ENCODE data around the gene KCNH2. TPM values are rescaled to one million over a fixed set of nuclear protein-coding genes. Genes with fewer than 3 reads are reported as not detected.

KCNH2 gene
- total RNA-seq, 1 experiment from 2014 or later, result 1.8 TPM

- TF ChIP-seq POLR2AphosphoS5 (IDR thresholded peaks at IDR 0.05; ENCODE audit: low read depth, low read length), result no peak
- no peak for TF ChIP-seq CTCF (IDR thresholded peaks at IDR 0.05)
- no peak for TF ChIP-seq TCF7L2 (IDR thresholded peaks at IDR 0.05; ENCODE audit: low read depth, low read length)
- TF ChIP-seq REST (IDR thresholded peaks at IDR 0.05; ENCODE audit: insufficient read depth in 1 of 2, low read depth in 2 of 2, low read length in 1 of 2), result 0 out of 4 replicates have a peak, but pooled peaks of 1 of the 2 experiments have one; percentile 47
- TF ChIP-seq SIN3A (IDR thresholded peaks at IDR 0.05; ENCODE audit: borderline replicate concordance, insufficient read depth, low read depth, low read length), result no peak
- Histone ChIP-seq H3K36me3 (ENCODE audit: control insufficient read depth, insufficient read depth, low read length) (no peaks in the 10 kb centered on the region), H3K4me3 (ENCODE audit: low read depth in 2 of 2, low read length in 2 of 2) (no peak overlapping the region), H3K9me3 (ENCODE audit: control insufficient read depth, insufficient read depth, low read depth, low read length) (no peaks in the 10 kb centered on the region), H3K4me1 (ENCODE audit: control insufficient read depth, insufficient read depth, low read length) (peaks cover 8% of the 10 kb centered on the region; the same call in 1 of the 2 replicates), H3K27me3 (ENCODE audit: control insufficient read depth, insufficient read depth, low read length) (no peaks in the 10 kb centered on the region), H3K27ac (ENCODE audit: low read length) (no peak overlapping the region)
- ATAC-seq, result peak; percentile 8; the same call in 1 of the 2 replicates
- ChIA-PET CTCF (interaction anchor here (0.7 to 2.6 kb wide), 6 partner anchors 9 to 59 kb away, joined by 3 to 11 read pairs (median 4); no protein-coding TSS in a partner anchor), POLR2A (interaction anchor here (0.6 kb wide), 1 partner anchor 9 kb away, joined by 4 read pairs; the partner anchor contains the start of gene ABCB8)
- DNase-seq (ENCODE audit: low read depth, low spot score), result no peak
- BruUV-seq (replicated peaks), result no TSS peak
- intact Hi-C loops (cut with micrococcal nuclease; ENCODE audit: unreplicated experiment), result loop anchor here (5.0 kb wide), 1 partner anchor 57 kb away; no protein-coding TSS in a partner anchor
- in situ Hi-C loops (cut with HindIII; ENCODE audit: low pct_unique_long_range_greater_than_20kb, low sequenced_read_pairs), result no loop called here
Observed at GRCh38 chr7:151019130-151019447, 41.0 kb upstream of the KCNH2 start.

- ChIA-PET POLR2A (no interaction called here), CTCF (interaction anchor here (0.7 to 2.6 kb wide), 8 partner anchors 8 to 59 kb away, joined by 3 to 12 read pairs (median 4); partner anchors contain the start of gene ABCB8)
- Histone ChIP-seq H3K27ac (ENCODE audit: low read length) (no peak overlapping the region), H3K36me3 (ENCODE audit: control insufficient read depth, insufficient read depth, low read length) (no peaks in the 10 kb centered on the region), H3K4me1 (ENCODE audit: control insufficient read depth, insufficient read depth, low read length) (peaks cover 8% of the 10 kb centered on the region; the same call in 1 of the 2 replicates), H3K4me3 (ENCODE audit: low read depth in 2 of 2, low read length in 2 of 2) (peak overlapping the region; percentile 1 to 52; a peak in 2 of 4 replicates), H3K9me3 (ENCODE audit: control insufficient read depth, insufficient read depth, low read depth, low read length) (no peaks in the 10 kb centered on the region), H3K27me3 (ENCODE audit: control insufficient read depth, insufficient read depth, low read length) (no peaks in the 10 kb centered on the region)
- BruUV-seq (replicated peaks), result no TSS peak
- in situ Hi-C loops (cut with HindIII; ENCODE audit: low pct_unique_long_range_greater_than_20kb, low sequenced_read_pairs) (no loop called here), intact Hi-C loops (cut with micrococcal nuclease; ENCODE audit: unreplicated experiment) (loop anchor here (5.0 kb wide), 1 partner anchor 56 kb away; no protein-coding TSS in a partner anchor)
- TF ChIP-seq POLR2AphosphoS5 (IDR thresholded peaks at IDR 0.05; ENCODE audit: low read depth, low read length) (no peak), CTCF (IDR thresholded peaks at IDR 0.05) (no peak; the same call in none of the 2 replicates), REST (IDR thresholded peaks at IDR 0.05; ENCODE audit: insufficient read depth in 1 of 2, low read depth in 2 of 2, low read length in 1 of 2) (no peak), TCF7L2 (IDR thresholded peaks at IDR 0.05; ENCODE audit: low read depth, low read length) (no peak), SIN3A (IDR thresholded peaks at IDR 0.05; ENCODE audit: borderline replicate concordance, insufficient read depth, low read depth, low read length) (no peak)
- DNase-seq (ENCODE audit: low read depth, low spot score) (no peak), ATAC-seq (peak; percentile 31)
Observed at GRCh38 chr7:151018421-151019129, 40.5 kb upstream of the KCNH2 start.
